Lung microvascular endothelial cell (primary cell): ENCODE measurements around the gene GIPC2. TPM values are rescaled to one million over a fixed set of nuclear protein-coding genes. Genes with fewer than 3 reads are reported as not detected.
A peak's percentile ranks its signal among the peaks of the same experiment; 100 is the strongest.

Experiments
- DNase-seq, 2 donors: peaks; one replicate each; pipeline versions ENCODE4 v3.0.0 to v3.0.0-alpha.2; 2010; ENCODE audit warnings: low read depth in 2 of 2
- total RNA-seq: library from RNA; depleted of rRNA; stranded (reverse); fragments of >200 nt; gene quantifications from 2 replicates; pipeline ENCODE4 v1.2.1, GENCODE V29; 2014

Gene GIPC2
- total RNA-seq, 1 donor from 2014 or later: 32.3 TPM

DNA sequence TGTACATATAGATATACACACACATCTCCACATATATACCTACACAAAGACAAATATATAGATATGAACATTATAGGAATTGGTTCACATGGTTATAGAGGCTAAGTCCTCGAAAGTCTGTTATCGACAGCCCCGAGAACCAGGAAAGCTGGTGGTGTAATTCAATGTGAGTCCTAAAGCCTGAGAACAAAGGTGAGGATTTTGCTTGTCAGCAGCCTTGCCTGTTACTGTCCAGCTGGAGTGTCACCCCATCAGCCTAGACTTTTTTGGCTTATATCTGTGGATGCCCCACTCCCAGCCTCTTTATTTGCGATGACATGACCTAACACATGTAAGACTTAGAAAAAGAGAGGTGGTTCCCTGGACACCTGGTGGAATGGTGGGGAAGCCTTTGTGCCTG, 97.0 kb downstream of the GIPC2 start:
- no peak for DNase-seq

- no peak for DNase-seq
Observed at GRCh38 chr1:78143152-78143551, 97.4 kb downstream of the GIPC2 start.

GRCh38 chr1:78143673-78144072, 97.9 kb downstream of the GIPC2 start:
- DNase-seq: no peak

DNA sequence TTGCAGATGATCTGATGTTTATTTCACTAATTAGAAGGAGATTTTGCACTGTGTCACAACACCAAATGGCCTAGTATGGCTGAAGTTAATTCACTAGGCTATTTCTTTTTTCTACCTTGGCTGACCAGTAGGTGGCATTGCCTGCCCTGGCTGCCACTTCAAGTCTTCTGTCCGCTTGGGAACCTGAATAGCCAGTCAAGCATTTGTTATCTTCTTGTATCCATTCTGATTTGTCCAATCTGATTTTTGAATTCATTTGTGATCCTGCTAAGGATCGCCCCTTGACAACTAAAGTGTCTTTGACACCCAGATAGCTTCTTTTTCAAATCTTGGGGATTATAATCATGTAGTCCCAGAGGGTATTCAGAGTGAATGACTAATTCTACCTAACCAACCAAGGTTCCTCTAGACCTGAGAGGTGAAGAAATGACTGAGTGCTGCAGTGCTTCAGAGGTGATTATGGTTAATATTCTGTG, 99.4 kb downstream of the GIPC2 start:
- DNase-seq: peak; percentile 77

DNA sequence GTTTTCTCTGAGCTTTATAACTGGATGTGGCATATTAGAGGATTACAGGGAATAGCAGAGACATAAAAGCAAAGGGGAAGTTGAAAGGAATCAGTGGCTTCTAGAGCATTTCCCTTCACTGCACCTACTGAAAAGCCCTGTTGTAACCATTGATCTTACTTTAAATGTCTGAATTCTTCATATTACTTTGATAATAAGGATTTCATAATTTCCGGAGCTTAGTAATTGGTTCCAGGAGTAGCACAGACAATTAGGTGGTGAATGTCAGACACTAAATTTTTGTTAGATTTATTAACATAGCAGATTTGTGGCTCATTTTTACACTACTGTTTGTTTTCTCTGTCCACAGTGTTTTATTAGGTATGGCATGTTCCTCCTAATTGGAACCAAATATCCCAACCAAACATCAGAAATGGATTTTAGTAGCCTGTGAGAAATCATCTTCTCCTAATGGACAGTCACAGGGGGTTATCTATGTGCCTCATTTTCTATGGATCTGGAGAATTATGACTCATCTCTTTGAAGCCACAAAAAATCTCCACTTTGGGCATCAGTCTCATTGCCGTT, 100.5 kb downstream of the GIPC2 start:
- DNase-seq: no peak

DNA sequence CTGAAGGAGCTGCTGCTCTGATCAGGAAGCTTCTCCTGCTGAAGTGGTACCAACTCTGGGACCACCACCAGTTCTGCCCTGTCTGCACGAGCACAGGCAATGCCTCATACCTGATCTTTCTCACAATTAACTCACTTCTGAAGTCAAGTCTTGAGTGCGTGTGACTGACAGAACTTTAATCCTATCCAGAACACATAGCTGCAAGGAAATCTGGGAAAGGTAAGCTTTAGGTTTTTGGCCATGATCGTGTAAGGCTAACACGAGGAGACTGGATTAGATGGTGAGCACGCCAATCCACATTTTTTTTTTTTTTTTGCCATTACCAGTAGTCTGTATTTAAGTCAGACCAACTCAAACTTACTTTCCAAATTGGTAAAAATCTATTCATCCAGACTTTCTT, 101.3 kb downstream of the GIPC2 start:
- DNase-seq: no peak

GRCh38 chr1:78153092-78153736, 107.4 kb downstream of the GIPC2 start:
- no peak for DNase-seq

- peak in 1 of 2 donors; percentile 17 for DNase-seq
Observed at GRCh38 chr1:78155121-78155520, 109.4 kb downstream of the GIPC2 start.

DNA sequence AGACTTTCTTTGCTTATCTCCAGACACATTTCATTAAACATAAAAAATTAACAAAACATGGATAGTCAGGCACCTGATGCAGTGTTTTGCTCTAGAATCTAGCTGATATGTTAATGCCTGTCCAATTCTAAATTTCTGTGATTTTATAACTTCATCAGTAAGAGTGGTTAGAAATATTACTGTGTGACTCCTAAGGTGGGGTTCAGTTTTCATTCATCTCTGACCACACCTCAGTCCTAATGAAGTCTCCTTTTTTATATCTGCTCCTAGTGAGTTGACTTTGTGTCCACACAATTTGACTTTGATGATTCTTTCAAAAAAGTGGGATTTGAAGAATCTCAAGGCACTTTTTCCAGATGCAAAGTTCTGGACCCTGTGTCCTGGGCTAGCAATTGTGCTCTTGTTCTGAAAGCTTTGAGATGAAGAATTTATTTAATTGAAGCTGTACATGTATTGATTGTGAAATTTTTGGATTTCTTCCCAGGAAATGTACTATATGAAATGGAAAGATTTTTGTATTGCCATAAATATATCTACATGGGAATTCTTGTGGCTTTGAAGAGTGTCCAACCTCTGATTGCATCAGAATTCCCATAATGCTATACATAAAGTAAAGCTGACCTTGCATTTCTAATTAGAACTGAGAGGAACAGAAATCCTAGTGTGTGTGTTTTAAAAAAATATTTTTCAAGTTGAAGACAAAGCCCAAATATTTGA, 111.2 kb downstream of the GIPC2 start:
- no peak for DNase-seq

- no peak for DNase-seq
Observed at GRCh38 chr1:78165816-78166215, 120.0 kb downstream of the GIPC2 start.

GRCh38 chr1:78168306-78168705, 122.5 kb downstream of the GIPC2 start:
- DNase-seq: no peak

DNA sequence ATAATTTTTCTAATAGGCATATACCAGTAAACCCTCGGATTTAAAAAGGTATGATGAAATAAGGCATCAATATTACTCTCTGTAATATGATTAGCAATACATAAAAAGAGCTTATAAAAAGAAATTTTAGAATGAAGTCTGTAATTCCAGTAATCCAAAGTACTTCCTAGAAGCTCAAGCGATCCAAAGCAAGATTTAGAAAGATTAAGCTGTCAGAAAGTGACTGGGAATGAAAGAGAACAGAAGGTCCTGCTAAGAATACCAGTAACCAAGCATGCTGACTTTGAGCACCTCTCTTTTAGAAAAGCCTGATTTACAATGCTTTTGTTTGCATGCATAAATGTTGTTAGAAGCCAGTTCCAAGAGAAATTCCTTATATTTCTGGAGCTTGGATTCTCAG, 125.1 kb downstream of the GIPC2 start:
- no peak for DNase-seq

GRCh38 chr1:78171736-78172590, 126.2 kb downstream of the GIPC2 start:
- DNase-seq: peak in 1 of 2 donors; percentile 55

- DNase-seq: peak in 1 of 2 donors; percentile 25
Observed at GRCh38 chr1:78176448-78176847, 130.7 kb downstream of the GIPC2 start.

DNA sequence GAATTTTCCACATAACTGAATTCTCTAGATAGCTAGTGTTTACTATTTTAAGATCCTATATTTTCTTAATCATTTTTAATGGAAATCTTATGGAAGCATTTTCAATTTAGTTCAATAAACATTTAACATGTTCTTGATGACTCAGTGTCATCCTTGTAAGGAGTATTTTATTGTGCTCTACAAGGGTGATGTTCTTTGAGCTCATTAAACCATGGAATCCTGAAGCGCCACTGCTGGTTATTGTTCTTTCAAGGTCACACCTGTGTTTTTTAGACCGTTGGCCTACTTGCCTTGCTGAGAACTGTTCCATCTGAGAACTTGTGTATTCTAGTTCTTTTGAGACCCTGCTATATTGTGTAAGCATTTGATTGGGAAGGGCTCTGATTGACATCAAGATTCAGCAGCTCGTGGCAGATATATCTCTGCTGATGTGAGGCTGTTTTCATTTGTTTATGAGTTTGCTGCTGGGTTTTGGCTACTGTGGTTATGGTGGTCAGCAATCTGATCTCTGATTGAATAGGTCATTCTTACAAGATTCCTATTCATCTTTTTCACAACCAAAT, 132.0 kb downstream of the GIPC2 start:
- DNase-seq: no peak

DNA sequence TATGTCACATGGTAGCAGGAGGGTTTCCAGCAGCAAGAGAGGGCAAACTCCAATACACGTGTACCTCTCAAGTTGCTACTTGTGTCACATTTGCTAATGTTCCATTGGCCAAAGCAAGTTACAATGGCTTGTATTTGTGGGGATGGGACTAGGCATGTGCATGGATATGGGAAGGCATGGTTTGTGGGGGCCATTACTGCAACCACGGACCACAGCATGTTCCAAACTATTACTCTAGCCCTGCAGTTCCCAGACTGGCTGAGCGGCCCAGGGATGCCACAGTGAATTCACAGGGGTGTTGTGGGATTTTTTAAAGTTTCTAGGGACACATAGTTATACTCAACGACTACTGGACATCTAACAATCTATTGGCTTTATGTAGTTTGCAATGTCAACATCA, 133.1 kb downstream of the GIPC2 start:
- no peak for DNase-seq

GRCh38 chr1:78184460-78185072, 138.8 kb downstream of the GIPC2 start:
- no peak for DNase-seq
